GM12873 (cell line): Measurements from ENCODE around the gene IGLL1.

Experiments
- CTCF ChIP-seq: IDR thresholded peaks from 2 replicates; pipeline ENCODE4 v1.5.1; 2012; ENCODE audit warnings: low read depth, mild to moderate bottlenecking, moderate library complexity, low read length, control low read depth; ENCODE audit not compliant: insufficient read depth; ENCODE audit errors: missing control alignments

Gene IGLL1

GRCh38 chr22:23557467-23557866, 22.6 kb downstream of the IGLL1 start:
- no peak for TF ChIP-seq CTCF

GRCh38 chr22:23557036-23557435, 23.1 kb downstream of the IGLL1 start:
- TF ChIP-seq CTCF = no peak

GRCh38 chr22:23556026-23556620, 24.0 kb downstream of the IGLL1 start:
- no peak for TF ChIP-seq CTCF

- no peak for TF ChIP-seq CTCF
Measured at GRCh38 chr22:23555118-23555517, 25.0 kb downstream of the IGLL1 start.

- TF ChIP-seq CTCF = no peak
Measured at GRCh38 chr22:23553924-23554870, 25.9 kb downstream of the IGLL1 start.

GRCh38 chr22:23553438-23553837, 26.7 kb downstream of the IGLL1 start:
- TF ChIP-seq CTCF = no peak

- TF ChIP-seq CTCF = no peak
Measured at GRCh38 chr22:23552573-23552972, 27.5 kb downstream of the IGLL1 start.
